Peyer's patch (tissue), 4 donors: Measurements from ENCODE around the gene CDK5.

Experiments used
- POLR2A ChIP-seq, 2 donors: fragments of 450-650 bp; IDR thresholded peaks; one replicate each; pipeline ENCODE4 v1.5.1; 2017; ENCODE audit warnings: antibody characterized with exemption in 2 of 2, mild to moderate bottlenecking in 2 of 2, moderate library complexity in 2 of 2
- TF ChIP-seq, protein P1 (sequence below), 6 experiments: fragments of 450-650 bp in 4 of 6; fragments of 200-600 bp in 2 of 6; sonication (generic) in 1 of 6; IDR thresholded peaks; one replicate each; pipeline ENCODE4 v1.5.1; 2017 to 2019; ENCODE audit warnings: antibody characterized with exemption in 6 of 6, mild to moderate bottlenecking in 3 of 6, moderate library complexity in 1 of 6

- TF ChIP-seq, protein P1, sequence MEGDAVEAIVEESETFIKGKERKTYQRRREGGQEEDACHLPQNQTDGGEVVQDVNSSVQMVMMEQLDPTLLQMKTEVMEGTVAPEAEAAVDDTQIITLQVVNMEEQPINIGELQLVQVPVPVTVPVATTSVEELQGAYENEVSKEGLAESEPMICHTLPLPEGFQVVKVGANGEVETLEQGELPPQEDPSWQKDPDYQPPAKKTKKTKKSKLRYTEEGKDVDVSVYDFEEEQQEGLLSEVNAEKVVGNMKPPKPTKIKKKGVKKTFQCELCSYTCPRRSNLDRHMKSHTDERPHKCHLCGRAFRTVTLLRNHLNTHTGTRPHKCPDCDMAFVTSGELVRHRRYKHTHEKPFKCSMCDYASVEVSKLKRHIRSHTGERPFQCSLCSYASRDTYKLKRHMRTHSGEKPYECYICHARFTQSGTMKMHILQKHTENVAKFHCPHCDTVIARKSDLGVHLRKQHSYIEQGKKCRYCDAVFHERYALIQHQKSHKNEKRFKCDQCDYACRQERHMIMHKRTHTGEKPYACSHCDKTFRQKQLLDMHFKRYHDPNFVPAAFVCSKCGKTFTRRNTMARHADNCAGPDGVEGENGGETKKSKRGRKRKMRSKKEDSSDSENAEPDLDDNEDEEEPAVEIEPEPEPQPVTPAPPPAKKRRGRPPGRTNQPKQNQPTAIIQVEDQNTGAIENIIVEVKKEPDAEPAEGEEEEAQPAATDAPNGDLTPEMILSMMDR (IDR thresholded peaks at IDR 0.05) = no peak
- TF ChIP-seq POLR2A (IDR thresholded peaks at IDR 0.05) = no peak
These were observed 26.1 kb upstream of the CDK5 start for GRCh38 chr7:151083824-151084160.
